MV-4-11 (cell line): ENCODE data around the gene TINAG.
"Not testable (repeated sequence)": the region's sequence is repeated elsewhere in the genome, so short reads cannot be mapped to it uniquely, and the experiment has no call there.

Experiments
- DNase-seq: peaks from one replicate; lab custom pipeline; 2025; lab: John Stamatoyannopoulos, UW

TINAG gene

GRCh38 chr6:54307439-54307910 lies 766 bp upstream of the TINAG start:
- no peak for DNase-seq

- DNase-seq = no peak
These were observed 710 bp downstream of the TINAG start for GRCh38 chr6:54308986-54309315.

DNA sequence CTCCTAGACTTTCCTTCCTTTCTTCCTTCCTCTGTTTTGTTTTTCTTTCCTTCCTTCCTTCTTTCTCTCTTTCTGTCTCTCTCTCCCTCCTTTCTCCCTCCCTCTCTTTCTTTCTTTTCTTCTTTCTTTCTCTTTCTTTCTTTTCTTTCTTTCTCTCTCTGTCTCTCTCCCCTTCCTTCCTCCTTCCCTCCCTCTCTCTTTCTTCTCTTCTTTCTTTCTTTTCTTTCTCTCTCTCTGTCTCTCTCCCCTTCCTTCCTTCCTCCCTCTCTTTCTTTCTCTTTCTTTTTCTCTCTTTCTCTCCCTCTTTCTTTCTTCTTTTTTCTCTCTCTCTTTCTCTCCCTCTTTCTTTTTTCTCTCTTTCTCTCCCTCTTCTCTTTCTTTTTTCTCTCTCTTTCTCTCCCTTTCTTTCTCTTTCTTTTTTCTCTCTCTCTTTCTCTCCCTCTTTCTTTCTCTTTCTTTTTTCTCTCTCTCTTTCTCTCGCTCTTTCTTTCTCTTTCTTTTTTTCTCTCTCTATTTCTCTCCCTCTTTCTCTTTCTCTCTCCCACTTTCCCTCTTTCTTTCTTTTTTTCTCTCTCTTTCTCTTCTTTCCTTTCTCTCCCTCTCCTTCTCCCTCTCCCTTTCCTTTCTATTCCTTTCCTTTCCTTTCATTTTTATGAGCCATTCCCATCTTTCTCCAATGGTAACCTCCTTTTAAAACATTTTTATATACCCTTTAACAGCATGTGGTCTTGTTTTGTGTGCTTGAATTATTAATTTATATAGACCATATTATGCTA lies 2.3 kb downstream of the TINAG start:
- DNase-seq = no peak

GRCh38 chr6:54315656-54316055 lies 7.4 kb downstream of the TINAG start:
- DNase-seq = no peak

DNA sequence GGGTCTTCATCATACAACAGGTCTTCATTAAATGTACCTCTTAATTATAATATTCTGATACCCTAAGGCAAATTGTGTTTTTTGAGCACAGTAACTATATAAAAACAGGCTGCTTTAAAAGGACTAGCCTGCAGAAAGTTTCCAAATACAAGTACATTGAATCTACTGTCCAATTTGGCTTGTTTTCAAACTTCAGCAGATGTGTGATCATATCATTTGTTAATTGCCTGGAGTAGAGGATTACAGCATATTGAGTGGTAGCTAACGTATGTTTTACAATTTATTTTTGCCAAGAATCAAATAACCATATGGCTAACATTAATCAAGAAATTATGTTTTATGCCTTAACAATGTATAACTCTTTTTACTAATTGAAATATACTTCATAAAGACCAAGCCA lies 12.6 kb downstream of the TINAG start:
- no peak for DNase-seq

DNA sequence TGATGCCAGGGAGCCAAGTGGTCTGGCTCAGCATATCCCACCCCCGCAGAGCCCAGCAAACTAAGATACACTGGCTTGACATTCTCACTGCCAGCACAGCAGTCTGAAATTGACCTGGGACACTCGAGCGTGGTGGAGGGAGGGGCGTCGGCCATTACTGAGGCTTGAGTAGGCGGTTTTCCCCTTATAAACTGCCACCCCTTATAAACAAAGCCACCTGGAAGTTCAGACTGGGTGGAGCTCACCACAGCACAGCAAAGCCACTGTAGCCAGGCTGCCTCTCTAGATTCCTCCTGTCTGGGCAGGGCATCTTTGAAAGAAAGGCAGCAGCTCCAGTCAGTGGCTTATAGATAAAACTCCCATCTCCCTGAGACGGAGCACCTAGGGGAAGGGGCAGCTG lies 19.4 kb downstream of the TINAG start:
- no peak for DNase-seq

- not testable (repeated sequence) for DNase-seq
These were observed 23.3 kb downstream of the TINAG start for GRCh38 chr6:54331571-54331970.

DNA sequence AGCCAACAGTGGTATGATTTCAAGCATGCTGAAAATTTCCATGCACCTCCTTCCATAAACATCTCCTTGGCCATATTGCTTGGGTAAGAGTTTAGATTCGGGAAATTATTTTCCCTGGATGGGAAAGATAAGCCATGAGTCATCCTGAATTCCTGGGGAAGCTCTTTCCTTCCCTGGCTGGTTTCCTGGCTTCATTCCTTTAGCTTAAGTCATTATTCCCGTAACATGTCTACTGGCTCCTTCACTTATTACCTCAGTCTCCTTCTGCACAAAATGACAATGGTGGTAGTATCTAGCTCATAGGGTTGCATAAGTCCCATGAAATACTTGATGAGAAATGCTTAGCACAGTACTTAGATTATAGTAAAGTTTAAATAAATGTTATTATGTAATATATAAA lies 27.6 kb downstream of the TINAG start:
- no peak for DNase-seq

DNA sequence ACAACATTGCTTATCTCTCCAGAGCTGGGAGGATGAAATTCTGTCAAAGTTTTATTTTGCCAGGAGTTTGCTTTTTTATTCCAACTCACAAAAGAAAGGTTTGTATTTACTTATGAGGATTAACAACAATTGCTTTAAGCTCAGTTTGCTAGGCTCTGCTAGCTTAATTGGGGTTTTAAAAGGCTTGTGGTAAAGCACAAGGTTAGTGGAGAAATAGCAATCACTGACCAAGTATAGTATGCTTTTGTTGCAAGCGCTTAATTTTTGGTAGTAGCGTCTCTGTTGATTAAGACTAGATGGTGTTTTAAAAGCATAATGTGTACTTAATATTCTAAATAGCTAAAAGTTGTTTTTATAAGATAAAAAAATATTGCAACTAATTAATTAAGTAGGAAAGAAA lies 45.7 kb downstream of the TINAG start:
- no peak for DNase-seq

- no peak for DNase-seq
These were observed 46.4 kb downstream of the TINAG start for GRCh38 chr6:54354608-54355007.

DNA sequence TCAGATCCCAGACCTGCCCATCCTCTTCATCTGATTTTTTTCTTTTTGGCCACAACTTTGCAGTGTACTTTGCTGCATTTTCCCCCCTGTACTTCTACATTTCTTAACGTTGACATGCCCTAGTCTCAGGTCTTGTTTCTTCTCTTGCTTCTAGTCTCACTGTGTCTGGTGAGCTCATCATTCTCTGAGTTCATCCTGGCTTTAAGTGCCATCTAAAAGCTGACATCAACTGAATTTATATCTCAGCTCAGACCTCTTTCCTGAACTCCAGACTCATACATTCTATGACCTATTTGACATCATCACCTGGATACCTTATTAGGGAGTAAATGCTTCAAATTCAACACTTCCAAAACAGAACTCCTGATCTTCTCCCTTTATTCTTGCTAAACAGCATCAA lies 48.9 kb downstream of the TINAG start:
- DNase-seq = no peak

DNA sequence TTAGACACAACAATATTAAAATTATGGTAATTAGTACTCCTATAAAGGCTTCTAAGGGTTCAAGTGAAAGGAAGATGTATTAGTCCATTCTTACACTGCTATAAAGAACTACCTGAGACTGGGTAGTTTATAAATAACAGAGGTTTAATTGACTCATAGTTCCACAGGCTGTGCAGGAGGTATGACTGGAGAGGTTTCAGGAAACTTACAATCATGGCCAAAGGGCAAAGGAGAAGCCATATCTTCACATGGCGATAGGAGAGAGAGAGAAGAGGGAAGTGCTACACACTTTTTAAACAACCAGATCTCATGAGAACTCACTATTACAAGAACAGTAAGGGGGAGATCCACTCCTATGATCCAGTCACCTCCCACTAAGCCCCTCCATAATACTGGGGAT lies 52.9 kb downstream of the TINAG start:
- DNase-seq = no peak

GRCh38 chr6:54361734-54362133 lies 53.5 kb downstream of the TINAG start:
- no peak for DNase-seq

- no peak for DNase-seq
These were observed 58.6 kb downstream of the TINAG start for GRCh38 chr6:54366667-54367327.

DNA sequence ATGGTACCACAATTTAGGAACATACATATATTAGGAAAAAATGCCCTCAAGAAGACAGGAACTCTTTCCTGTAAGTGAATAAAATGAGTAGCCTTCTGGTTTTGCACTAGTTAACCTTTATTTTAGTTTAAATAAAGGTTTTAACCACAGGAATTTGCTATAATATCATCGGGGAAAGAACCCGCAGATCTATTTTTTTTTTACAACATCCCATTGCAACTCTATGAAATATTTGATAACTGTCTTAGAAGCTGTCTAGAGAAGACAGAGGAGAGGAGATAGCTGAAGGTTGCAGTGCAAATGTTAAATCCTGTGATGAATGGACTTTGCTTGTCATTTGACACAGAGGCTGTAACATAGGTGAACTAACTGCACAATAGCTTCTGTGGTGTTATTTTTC lies 69.5 kb downstream of the TINAG start:
- DNase-seq = no peak

DNA sequence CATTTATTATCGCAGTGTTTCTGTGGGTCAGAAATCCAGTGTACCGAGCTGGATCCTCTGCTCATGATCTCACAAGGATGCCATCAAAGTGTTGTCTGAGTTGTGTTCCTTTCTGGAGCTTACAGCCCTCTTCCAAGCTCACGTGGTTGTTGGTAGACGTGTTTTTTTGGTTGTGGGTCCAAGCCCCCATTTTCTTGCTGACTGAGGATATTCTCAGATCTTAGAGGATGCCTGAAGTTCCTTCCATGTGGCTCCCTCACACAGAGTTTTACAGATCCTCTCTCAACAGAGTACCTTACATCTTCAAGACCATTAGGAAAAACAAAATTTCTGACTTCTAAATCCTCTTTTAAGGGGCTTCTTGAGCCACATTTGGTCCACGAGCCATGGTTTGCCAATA lies 78.1 kb downstream of the TINAG start:
- no peak for DNase-seq

- DNase-seq = no peak
These were observed 82.1 kb downstream of the TINAG start for GRCh38 chr6:54390362-54390761.

GRCh38 chr6:54391577-54391976 lies 83.3 kb downstream of the TINAG start:
- no peak for DNase-seq

DNA sequence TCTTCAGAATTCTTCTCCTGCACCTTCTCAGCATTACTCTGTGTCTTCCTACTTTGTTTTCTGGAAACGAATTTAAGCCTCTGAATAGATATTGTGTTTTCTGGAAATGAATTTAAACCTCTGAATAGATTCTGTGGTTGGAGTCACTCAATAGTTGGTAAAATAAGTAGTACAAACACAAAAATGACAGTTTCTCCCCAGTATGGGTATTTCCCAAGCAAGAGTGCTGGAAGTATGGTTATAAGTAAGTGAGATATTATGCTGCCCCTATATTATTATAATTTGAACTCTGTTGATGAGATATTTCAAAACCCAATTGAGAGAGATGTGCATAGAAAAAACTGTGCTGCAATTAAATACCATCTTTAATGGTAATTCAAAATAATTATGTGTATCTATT lies 94.9 kb downstream of the TINAG start:
- no peak for DNase-seq

DNA sequence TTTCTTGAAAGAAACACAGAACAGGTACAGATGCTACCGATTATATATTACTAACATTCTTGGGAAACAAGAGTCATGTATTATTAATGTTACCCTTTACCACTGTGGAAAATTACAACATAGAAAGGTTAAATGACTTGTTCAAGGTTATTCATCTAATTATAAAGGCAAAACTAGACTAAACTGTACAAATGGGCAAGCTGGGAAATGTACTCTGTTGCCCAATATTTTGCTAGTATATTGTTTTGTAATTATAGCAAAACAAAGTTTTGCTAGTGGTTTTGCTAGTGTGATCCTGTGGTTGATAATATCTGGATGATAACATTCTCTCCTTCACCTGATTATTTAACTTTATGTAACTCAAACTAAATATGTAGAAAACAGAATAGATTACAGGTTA lies 96.5 kb downstream of the TINAG start:
- no peak for DNase-seq

- no peak for DNase-seq
These were observed 103.5 kb downstream of the TINAG start for GRCh38 chr6:54411767-54412166.

DNA sequence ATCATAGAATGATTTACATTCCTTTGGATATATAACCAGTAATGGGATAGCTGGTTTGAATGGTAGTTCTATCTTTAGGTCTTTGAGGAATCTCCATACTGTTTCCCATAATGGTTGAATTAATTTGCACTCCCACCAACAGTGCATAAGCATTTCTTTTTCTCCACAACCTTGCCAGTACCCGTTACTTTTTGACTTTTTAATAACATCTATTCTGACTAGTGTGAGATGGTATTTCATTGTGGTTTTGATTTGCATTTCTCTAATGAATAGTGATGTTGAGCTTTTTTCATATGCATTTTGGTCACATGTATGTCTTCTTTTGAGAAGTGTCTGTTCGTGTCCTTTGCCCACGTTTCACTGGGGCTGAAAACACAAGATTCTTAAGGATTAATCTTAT lies 107.3 kb downstream of the TINAG start:
- DNase-seq = no peak

- DNase-seq = no peak
These were observed 111.6 kb downstream of the TINAG start for GRCh38 chr6:54419885-54420284.

DNA sequence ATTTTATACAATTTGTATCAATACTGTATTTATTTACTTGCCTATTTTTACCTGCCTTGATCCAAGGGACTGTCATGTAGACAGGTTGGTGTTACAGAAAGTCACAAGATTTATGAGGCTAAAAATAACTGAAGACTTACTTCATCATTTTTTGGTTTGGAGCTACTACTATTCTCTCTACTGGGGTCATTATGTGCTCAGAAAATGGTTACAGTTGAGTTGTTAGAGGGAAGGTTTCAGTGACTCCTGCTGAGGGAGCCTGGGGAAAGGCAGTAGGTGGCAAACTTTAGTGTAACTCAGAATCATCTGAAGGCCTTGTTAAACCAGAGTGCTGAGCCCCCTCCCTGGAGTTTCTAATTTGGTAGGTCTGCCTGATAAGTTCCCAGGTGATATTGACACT lies 118.8 kb downstream of the TINAG start:
- DNase-seq = no peak
